ENCODE data around the gene TRAF5. TPM values are rescaled to one million over a fixed set of nuclear protein-coding genes. Genes with fewer than 3 reads are reported as not detected.

The TRAF5 gene
- total RNA-seq, 4 donors from 2014 or later = 1.5 to 3.9 (median 1.8) TPM

- DNase-seq (ENCODE audit: low spot score in 2 of 2) = no peak
- intact Hi-C loops (cut with DNase I; ENCODE audit: low total_unique reads) = no loop called here
- H3K4me3 ChIP-seq (ENCODE audit: low read depth, poor library complexity, severe bottlenecking) = no peak overlapping the region
- WGBS, 2 donors = 39 to 41% methylated on average over 4 of the region's 4 CpGs
- no peak for TF ChIP-seq CTCF (IDR thresholded peaks at IDR 0.05)
- TF ChIP-seq POLR2A (IDR thresholded peaks at IDR 0.05) = no peak
Observed at GRCh38 chr1:211378844-211379243, 52.2 kb downstream of the TRAF5 start.

GRCh38 chr1:211379446-211379845 is 52.8 kb downstream of the TRAF5 start:
- TF ChIP-seq CTCF (IDR thresholded peaks at IDR 0.05) (no peak), POLR2A (IDR thresholded peaks at IDR 0.05) (no peak)
- no peak overlapping the region for H3K4me3 ChIP-seq (ENCODE audit: low read depth, poor library complexity, severe bottlenecking)
- DNase-seq (ENCODE audit: low spot score in 2 of 2) = no peak
- intact Hi-C loops (cut with DNase I; ENCODE audit: low total_unique reads) = no loop called here

GRCh38 chr1:211381481-211382181 is 55.0 kb downstream of the TRAF5 start:
- 69 to 79% methylated on average over 5 of the region's 5 CpGs for WGBS, 2 donors
- intact Hi-C loops (cut with DNase I; ENCODE audit: low total_unique reads) = no loop called here
- TF ChIP-seq POLR2A (IDR thresholded peaks at IDR 0.05) = no peak
- TF ChIP-seq CTCF (IDR thresholded peaks at IDR 0.05) = no peak
- no peak overlapping the region for H3K4me3 ChIP-seq (ENCODE audit: low read depth, poor library complexity, severe bottlenecking)
- no peak for DNase-seq (ENCODE audit: low spot score in 2 of 2)

- TF ChIP-seq POLR2A (IDR thresholded peaks at IDR 0.05) (no peak), CTCF (IDR thresholded peaks at IDR 0.05) (no peak)
- 9 to 20% methylated on average over 15 to 17 of the region's 17 CpGs for WGBS, 2 donors
- H3K4me3 ChIP-seq (ENCODE audit: low read depth, poor library complexity, severe bottlenecking) = peak overlapping the region; percentile 48
- DNase-seq (ENCODE audit: low spot score in 2 of 2) = no peak
- intact Hi-C loops (cut with DNase I; ENCODE audit: low total_unique reads) = no loop called here
Observed at GRCh38 chr1:211382182-211382713, 55.6 kb downstream of the TRAF5 start.

- peak overlapping the region; percentile 48 for H3K4me3 ChIP-seq (ENCODE audit: low read depth, poor library complexity, severe bottlenecking)
- peak in 1 of 2 donors; percentile 79 for TF ChIP-seq POLR2A (IDR thresholded peaks at IDR 0.05)
- TF ChIP-seq CTCF (IDR thresholded peaks at IDR 0.05) = no peak
- intact Hi-C loops (cut with DNase I; ENCODE audit: low total_unique reads) = no loop called here
- peak; percentile 87 to 97 for DNase-seq (ENCODE audit: low spot score in 2 of 2)
- 3 to 17% methylated on average over 22 to 45 of the region's 49 CpGs for WGBS, 2 donors
Observed at GRCh38 chr1:211382714-211383480, 56.3 kb downstream of the TRAF5 start.
